ENCODE results near the gene SLAMF7.

DNA sequence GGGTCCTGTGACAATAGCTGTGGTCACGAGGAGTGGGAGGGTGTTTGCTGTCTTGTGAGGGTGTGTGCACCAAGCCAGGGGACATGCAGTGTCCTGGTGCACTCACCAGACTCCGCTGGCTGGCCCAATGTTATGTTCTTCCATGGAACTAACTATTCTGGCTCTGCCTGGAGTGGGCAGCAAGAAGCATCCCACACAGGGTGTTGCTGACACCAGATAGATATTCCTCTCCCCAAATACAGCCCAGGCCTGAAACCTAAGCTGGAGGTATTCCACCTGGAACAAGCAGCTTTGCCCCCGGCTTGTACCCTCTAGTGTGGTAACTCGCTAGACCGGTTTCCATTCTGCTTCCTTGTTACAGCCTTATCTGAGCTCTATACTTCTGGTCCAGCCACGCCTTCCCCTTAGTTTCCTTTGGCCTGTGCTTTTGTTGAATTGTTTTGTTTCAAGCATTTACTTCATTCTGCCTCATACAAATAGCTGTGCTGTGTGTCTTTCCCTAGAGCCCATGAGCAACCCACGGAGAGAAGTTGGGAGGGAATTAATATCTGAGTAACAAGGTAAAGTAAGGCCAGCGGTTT is 42.2 kb downstream of the SLAMF7 start:
- TF ChIP-seq POLR2AphosphoS5 (IDR thresholded peaks at IDR 0.05; ENCODE audit: borderline replicate concordance, low read depth, low read length) (no peak), EZH2 (IDR thresholded peaks at IDR 0.05) (no peak), FOXP2 (optimal IDR thresholded peaks at IDR 0.05; ENCODE audit: control extremely low read depth, extremely low read length, insufficient read depth) (no peak)
